Fibroblast of lung (primary cell): ENCODE data around the gene RERG. TPM values are rescaled to one million over a fixed set of nuclear protein-coding genes. Genes with fewer than 3 reads are reported as not detected.

ENCODE experiments used
- DNase-seq, 2 donors: peaks; one replicate each; pipeline versions ENCODE4 v3.0.0 to v3.0.0-alpha.2; 2010; ENCODE audit warnings: low read depth in 2 of 2
- H2AFZ ChIP-seq: 2 replicates; pipeline ENCODE4 v1.5.1; 2012; ENCODE audit warnings: low read length, control low read depth, inconsistent platforms
- H3K27ac ChIP-seq: 2 replicates; pipeline ENCODE4 v1.5.1; 2011; ENCODE audit warnings: low read length, control low read depth; ENCODE audit not compliant: insufficient read depth
- H3K27me3 ChIP-seq: 2 replicates; pipeline ENCODE4 v1.5.1; 2011; ENCODE audit warnings: mild to moderate bottlenecking, low read length; ENCODE audit not compliant: control insufficient read depth, insufficient read depth
- H3K36me3 ChIP-seq: 2 replicates; pipeline ENCODE4 v1.5.1; 2011; ENCODE audit warnings: low read length; ENCODE audit not compliant: control insufficient read depth, insufficient read depth
- H3K4me1 ChIP-seq: 2 replicates; pipeline ENCODE4 v1.5.1; 2011; ENCODE audit warnings: low read length; ENCODE audit not compliant: control insufficient read depth, insufficient read depth; ENCODE audit errors: extremely low read depth
- H3K4me2 ChIP-seq: 2 replicates; pipeline ENCODE4 v1.5.1; 2011; ENCODE audit warnings: low read length, control low read depth; ENCODE audit not compliant: insufficient read depth; ENCODE audit errors: extremely low read depth
- H3K4me3 ChIP-seq, 4 experiments: fragments of 200-600 bp in 1 of 4; sonication (generic) in 1 of 4; replicated peaks in 1 of 4; 2 replicates each; pipeline ENCODE4 v1.5.1; 2011 to 2016; ENCODE audit warnings: low read length in 4 of 4, low read depth in 3 of 4, mild to moderate bottlenecking in 3 of 4, control low read depth in 2 of 4, inconsistent platforms in 1 of 4, mixed read lengths in 1 of 4; ENCODE audit not compliant: insufficient read depth in 1 of 4; ENCODE audit errors: control extremely low read depth in 1 of 4
- H3K79me2 ChIP-seq: 2 replicates; pipeline ENCODE4 v1.5.1; 2012; ENCODE audit warnings: mild to moderate bottlenecking, low read length, inconsistent platforms; ENCODE audit not compliant: control insufficient read depth, insufficient read depth
- H3K9ac ChIP-seq: 2 replicates; pipeline ENCODE4 v1.5.1; 2011; ENCODE audit warnings: mild to moderate bottlenecking, low read length, control low read depth; ENCODE audit not compliant: insufficient read depth
- H3K9me3 ChIP-seq: 2 replicates; pipeline ENCODE4 v1.5.1; 2012; ENCODE audit warnings: low read depth, low read length; ENCODE audit not compliant: control insufficient read depth, insufficient read depth
- H4K20me1 ChIP-seq: 2 replicates; pipeline ENCODE4 v1.5.1; 2011; ENCODE audit warnings: low read length; ENCODE audit not compliant: control insufficient read depth, insufficient read depth; ENCODE audit errors: extremely low read depth
- CTCF ChIP-seq, 2 donors: IDR thresholded peaks in 1 of 2; conservative IDR thresholded peaks in 1 of 2; 1 replicate in 1 of 2; 2 replicates in 1 of 2; pipeline ENCODE4 v1.5.1; 2011 to 2012; ENCODE audit warnings: low read length in 2 of 2, control low read depth in 1 of 2, inconsistent platforms in 1 of 2, low read depth in 1 of 2, mild to moderate bottlenecking in 1 of 2
- EZH2 ChIP-seq: IDR thresholded peaks from 2 replicates; pipeline ENCODE4 v1.5.1; 2012; ENCODE audit warnings: low read length, control low read depth, mild to moderate bottlenecking; ENCODE audit errors: missing control alignments
- polyA plus RNA-seq, 2 donors: library from polyadenylated mRNA; depleted of rRNA in 1 of 2; stranded (reverse) in 1 of 2; unstranded in 1 of 2; fragments of >200 nt; gene quantifications; 2 replicates each; pipeline ENCODE4 v1.2.1, GENCODE V29; 2011 to 2012; ENCODE audit warnings: missing spikeins in 1 of 2
- total RNA-seq: library from RNA; depleted of rRNA; stranded (reverse); fragments of >200 nt; gene quantifications from 2 replicates; pipeline ENCODE4 v1.2.1, GENCODE V29; 2014

Gene RERG
- total and polyA plus RNA-seq, 2 donors (not counting 1 experiment from before 2014, with no cell fraction given), result 0.33 to 0.57 TPM

GRCh38 chr12:15152868-15153267 is 68.3 kb downstream of the RERG start:
- Histone ChIP-seq H3K27me3 (no peaks in the 10 kb centered on the region), H3K27ac (no peak overlapping the region), H3K4me2 (no peak overlapping the region), H3K9me3 (no peaks in the 10 kb centered on the region), H3K9ac (no peak overlapping the region), H3K4me3 (no peak overlapping the region), H3K36me3 (no peaks in the 10 kb centered on the region), H3K79me2 (no peaks in the 10 kb centered on the region), H4K20me1 (no peaks in the 10 kb centered on the region), H3K4me1 (no peaks in the 10 kb centered on the region), H2AFZ (no peak overlapping the region)
- DNase-seq, result peak; percentile 83 to 89
- TF ChIP-seq EZH2 (no peak), CTCF (conservative IDR thresholded peaks at IDR 0.05 in 1 of 2, IDR thresholded peaks at IDR 0.05 in 1 of 2; ENCODE audit: low read depth in 1 of 2, low read length in 2 of 2) (no peak)

- H3K4me3 ChIP-seq, result no peak overlapping the region
- no peak for TF ChIP-seq EZH2
- peak; percentile 43 to 59 for TF ChIP-seq CTCF (conservative IDR thresholded peaks at IDR 0.05 in 1 of 2, IDR thresholded peaks at IDR 0.05 in 1 of 2; ENCODE audit: low read depth in 1 of 2, low read length in 2 of 2)
- H3K4me1 ChIP-seq, result no peaks in the 10 kb centered on the region
- H3K36me3 ChIP-seq, result no peaks in the 10 kb centered on the region
- H2AFZ ChIP-seq, result no peak overlapping the region
- no peaks in the 10 kb centered on the region for H3K79me2 ChIP-seq
- no peaks in the 10 kb centered on the region for H3K27me3 ChIP-seq
- H3K4me2 ChIP-seq, result no peak overlapping the region
- no peaks in the 10 kb centered on the region for H3K9me3 ChIP-seq
- no peaks in the 10 kb centered on the region for H4K20me1 ChIP-seq
- peak in 1 of 2 donors; percentile 52 for DNase-seq
- H3K9ac ChIP-seq, result no peak overlapping the region
- H3K27ac ChIP-seq, result no peak overlapping the region
Observed at GRCh38 chr12:15152456-15152855, 68.8 kb downstream of the RERG start.

GRCh38 chr12:15151161-15152091 is 69.8 kb downstream of the RERG start:
- Histone ChIP-seq H3K27ac (no peak overlapping the region), H3K9me3 (no peaks in the 10 kb centered on the region), H3K4me2 (no peak overlapping the region), H4K20me1 (no peaks in the 10 kb centered on the region), H3K9ac (no peak overlapping the region), H3K4me1 (no peaks in the 10 kb centered on the region), H3K36me3 (no peaks in the 10 kb centered on the region), H3K27me3 (no peaks in the 10 kb centered on the region), H2AFZ (no peak overlapping the region), H3K79me2 (no peaks in the 10 kb centered on the region), H3K4me3 (no peak overlapping the region)
- DNase-seq, result peak; percentile 26 to 66
- TF ChIP-seq CTCF (conservative IDR thresholded peaks at IDR 0.05 in 1 of 2, IDR thresholded peaks at IDR 0.05 in 1 of 2; ENCODE audit: low read depth in 1 of 2, low read length in 2 of 2), result peak; percentile 39 to 65
- TF ChIP-seq EZH2, result no peak
